GM12875 (cell line): ENCODE measurements around the gene BRSK1.

ENCODE experiments used
- H3K4me3 ChIP-seq: one replicate; pipeline ENCODE4 v1.5.1; 2011; ENCODE audit warnings: low read depth, low read length, control low read depth
- CTCF ChIP-seq: IDR thresholded peaks from 2 replicates; pipeline ENCODE4 v1.5.1; 2011; ENCODE audit warnings: low read depth, mild to moderate bottlenecking, control low read depth, inconsistent platforms, low read length, moderate library complexity, borderline replicate concordance; ENCODE audit not compliant: insufficient read depth

The BRSK1 gene

GRCh38 chr19:55242517-55242916, 41.3 kb upstream of the BRSK1 start:
- no peak for TF ChIP-seq CTCF
- H3K4me3 ChIP-seq, result no peak overlapping the region

GRCh38 chr19:55244004-55244680, 39.7 kb upstream of the BRSK1 start:
- H3K4me3 ChIP-seq, result no peak overlapping the region
- no peak for TF ChIP-seq CTCF

- H3K4me3 ChIP-seq, result no peak overlapping the region
- no peak for TF ChIP-seq CTCF
Measured at GRCh38 chr19:55245236-55245904, 38.4 kb upstream of the BRSK1 start.

- H3K4me3 ChIP-seq, result no peak overlapping the region
- no peak for TF ChIP-seq CTCF
Measured at GRCh38 chr19:55246462-55247451, 37.0 kb upstream of the BRSK1 start.

- TF ChIP-seq CTCF, result no peak
- H3K4me3 ChIP-seq, result no peak overlapping the region
Measured at GRCh38 chr19:55247621-55248099, 36.1 kb upstream of the BRSK1 start.

GRCh38 chr19:55248166-55248675, 35.6 kb upstream of the BRSK1 start:
- no peak for TF ChIP-seq CTCF
- H3K4me3 ChIP-seq, result no peak overlapping the region
